ENCODE results near the gene ATP5MG.

GRCh38 chr11:118359295-118359958 is 42.0 kb upstream of the ATP5MG start, which contains the start of gene UBE4A:
- no peak for TF ChIP-seq CTCF (IDR thresholded peaks at IDR 0.05 in 2 of 3, conservative IDR thresholded peaks at IDR 0.05 in 1 of 3; ENCODE audit: borderline replicate concordance in 1 of 3, insufficient read depth in 1 of 3, low read depth in 2 of 3, low read length in 2 of 3)
- TF ChIP-seq POLR2AphosphoS5 (IDR thresholded peaks at IDR 0.05; ENCODE audit: low read depth, low read length), result peak; percentile 97
- TF ChIP-seq POLR2A (IDR thresholded peaks at IDR 0.05; ENCODE audit: borderline replicate concordance, extremely low read depth, insufficient read depth, insufficient read length), result peak; percentile 88
- TF ChIP-seq, protein P1, sequence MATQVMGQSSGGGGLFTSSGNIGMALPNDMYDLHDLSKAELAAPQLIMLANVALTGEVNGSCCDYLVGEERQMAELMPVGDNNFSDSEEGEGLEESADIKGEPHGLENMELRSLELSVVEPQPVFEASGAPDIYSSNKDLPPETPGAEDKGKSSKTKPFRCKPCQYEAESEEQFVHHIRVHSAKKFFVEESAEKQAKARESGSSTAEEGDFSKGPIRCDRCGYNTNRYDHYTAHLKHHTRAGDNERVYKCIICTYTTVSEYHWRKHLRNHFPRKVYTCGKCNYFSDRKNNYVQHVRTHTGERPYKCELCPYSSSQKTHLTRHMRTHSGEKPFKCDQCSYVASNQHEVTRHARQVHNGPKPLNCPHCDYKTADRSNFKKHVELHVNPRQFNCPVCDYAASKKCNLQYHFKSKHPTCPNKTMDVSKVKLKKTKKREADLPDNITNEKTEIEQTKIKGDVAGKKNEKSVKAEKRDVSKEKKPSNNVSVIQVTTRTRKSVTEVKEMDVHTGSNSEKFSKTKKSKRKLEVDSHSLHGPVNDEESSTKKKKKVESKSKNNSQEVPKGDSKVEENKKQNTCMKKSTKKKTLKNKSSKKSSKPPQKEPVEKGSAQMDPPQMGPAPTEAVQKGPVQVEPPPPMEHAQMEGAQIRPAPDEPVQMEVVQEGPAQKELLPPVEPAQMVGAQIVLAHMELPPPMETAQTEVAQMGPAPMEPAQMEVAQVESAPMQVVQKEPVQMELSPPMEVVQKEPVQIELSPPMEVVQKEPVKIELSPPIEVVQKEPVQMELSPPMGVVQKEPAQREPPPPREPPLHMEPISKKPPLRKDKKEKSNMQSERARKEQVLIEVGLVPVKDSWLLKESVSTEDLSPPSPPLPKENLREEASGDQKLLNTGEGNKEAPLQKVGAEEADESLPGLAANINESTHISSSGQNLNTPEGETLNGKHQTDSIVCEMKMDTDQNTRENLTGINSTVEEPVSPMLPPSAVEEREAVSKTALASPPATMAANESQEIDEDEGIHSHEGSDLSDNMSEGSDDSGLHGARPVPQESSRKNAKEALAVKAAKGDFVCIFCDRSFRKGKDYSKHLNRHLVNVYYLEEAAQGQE (IDR thresholded peaks at IDR 0.05; ENCODE audit: low read depth), result no peak
